HG03103 (cell line): ENCODE data around the gene KIF4B.

Source experiments
- ATAC-seq: cut with Tn5 transposase; IDR thresholded peaks from one replicate; pipeline ENCODE4 v1.9.1; 2021; ENCODE audit warnings: low read depth; ENCODE audit not compliant: unreplicated experiment

Gene KIF4B

DNA sequence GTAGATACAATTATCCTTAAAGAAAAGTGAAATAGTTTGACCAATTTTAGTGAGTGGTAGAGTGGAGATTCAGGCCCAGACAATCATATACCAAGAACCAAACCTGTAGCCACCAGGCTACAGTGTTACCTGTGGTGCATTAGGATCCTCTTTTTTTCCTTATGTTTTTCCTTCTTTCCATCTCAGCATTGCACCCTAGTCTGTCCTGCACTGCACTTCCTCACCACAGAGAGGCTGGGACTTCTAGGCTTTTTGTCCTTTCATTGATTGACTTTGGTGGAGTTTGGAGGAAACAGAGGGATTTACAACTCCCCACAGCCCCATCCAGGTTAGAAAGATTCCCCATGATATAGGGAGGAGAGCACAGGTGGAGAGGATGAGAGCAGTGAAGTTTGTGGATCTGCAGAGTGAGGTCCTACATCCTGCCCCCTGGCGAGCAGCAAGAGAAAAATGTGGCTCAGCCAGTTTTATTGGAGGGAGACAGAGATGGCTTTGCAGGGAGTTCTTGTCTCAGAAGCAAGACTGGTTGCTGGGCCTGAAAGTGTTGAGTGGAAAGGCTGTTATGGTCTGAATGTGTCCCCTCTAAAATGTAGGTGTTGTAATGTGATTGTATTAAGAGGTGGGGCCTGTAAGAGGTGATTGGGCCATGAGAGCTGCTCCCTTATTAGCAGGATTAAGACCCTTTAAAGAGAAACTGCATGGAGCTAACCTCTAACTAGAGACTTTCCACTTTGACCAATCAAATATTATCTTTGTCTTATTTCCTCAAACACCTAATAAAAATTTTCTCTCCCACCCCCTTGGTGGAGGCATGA is 36.2 kb downstream of the KIF4B start:
- ATAC-seq: no peak

- ATAC-seq: no peak
These were observed 36.9 kb downstream of the KIF4B start for GRCh38 chr5:155050384-155051019.

GRCh38 chr5:155052532-155052931 is 39.0 kb downstream of the KIF4B start:
- no peak for ATAC-seq

DNA sequence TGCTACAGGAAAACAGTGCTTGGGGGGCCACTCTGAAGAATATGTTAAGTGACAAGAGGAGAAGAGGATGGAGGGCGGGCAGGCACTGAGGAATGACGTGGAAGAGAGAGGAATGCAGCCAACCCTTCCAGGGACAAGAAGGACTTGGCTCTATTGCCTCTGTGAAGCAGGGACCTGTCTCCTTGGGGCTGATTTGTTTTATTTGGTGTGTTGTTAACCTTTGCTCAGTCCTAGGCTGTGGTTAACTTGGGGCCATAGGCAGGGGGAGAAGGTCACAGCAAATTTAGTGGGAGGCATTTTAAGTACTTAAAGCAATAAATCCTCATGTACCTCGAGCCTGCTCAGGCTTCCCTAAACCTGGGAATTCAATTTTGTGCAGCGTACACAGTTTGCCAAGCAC is 39.9 kb downstream of the KIF4B start:
- no peak for ATAC-seq

GRCh38 chr5:155056644-155057269 is 43.2 kb downstream of the KIF4B start:
- no peak for ATAC-seq

- ATAC-seq: no peak
These were observed 44.1 kb downstream of the KIF4B start for GRCh38 chr5:155057626-155058025.

DNA sequence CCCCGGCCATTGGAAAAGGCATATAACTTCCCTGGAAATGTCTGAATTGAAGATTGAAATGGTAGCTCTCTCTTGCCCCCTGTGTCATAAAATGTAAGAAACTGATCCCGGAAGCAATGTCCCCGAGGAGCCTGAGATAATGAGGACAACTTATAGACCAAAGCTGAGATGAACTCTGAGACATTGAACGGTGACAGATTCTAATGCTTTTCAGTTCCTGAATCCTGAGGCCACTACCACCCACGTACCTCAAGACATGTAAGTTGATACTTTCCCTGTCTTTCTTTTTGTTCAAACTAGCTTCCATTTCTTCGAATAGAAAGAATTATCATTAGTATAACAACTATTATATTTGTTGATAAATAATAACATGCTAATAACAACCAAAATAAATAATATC is 51.0 kb downstream of the KIF4B start:
- ATAC-seq: no peak

GRCh38 chr5:155066886-155067595 is 53.5 kb downstream of the KIF4B start:
- no peak for ATAC-seq
